NCI-H1048 (cell line): ENCODE results near the gene PTPN4.
A peak's percentile ranks its signal among the peaks of the same experiment; 100 is the strongest.
"Not testable (repeated sequence)": the region's sequence is repeated elsewhere in the genome, so short reads cannot be mapped to it uniquely, and the experiment has no call there.

Experiments used
- DNase-seq: peaks from one replicate; lab custom pipeline; 2025; lab: John Stamatoyannopoulos, UW

Gene PTPN4

GRCh38 chr2:119941981-119942513 is 182.3 kb downstream of the PTPN4 start:
- DNase-seq, result no peak

- DNase-seq, result no peak
Observed at GRCh38 chr2:119943058-119943457, 183.3 kb downstream of the PTPN4 start.

- no peak for DNase-seq
Observed at GRCh38 chr2:119947535-119947934, 187.8 kb downstream of the PTPN4 start.

GRCh38 chr2:119950966-119951365 is 191.2 kb downstream of the PTPN4 start:
- DNase-seq, result no peak

GRCh38 chr2:119958670-119959268 is 199.0 kb downstream of the PTPN4 start:
- DNase-seq, result no peak

DNA sequence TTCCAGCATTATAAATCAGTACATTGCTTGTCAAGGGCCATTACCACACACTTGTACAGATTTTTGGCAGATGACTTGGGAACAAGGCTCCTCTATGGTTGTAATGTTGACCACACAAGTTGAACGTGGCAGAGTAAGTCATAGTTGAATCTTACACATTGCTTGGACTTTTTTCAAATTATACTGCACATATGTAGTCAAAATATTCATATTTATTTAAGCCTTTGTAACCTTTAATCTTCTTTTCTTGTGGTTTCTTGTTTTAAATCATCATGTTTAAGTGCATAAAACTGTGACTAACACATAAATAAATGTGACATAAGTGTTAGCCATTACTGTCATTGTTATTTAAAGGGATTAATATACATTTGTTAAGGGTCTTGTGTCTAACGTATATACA is 201.1 kb downstream of the PTPN4 start:
- DNase-seq, result no peak

- no peak for DNase-seq
Observed at GRCh38 chr2:119981896-119982295, 222.2 kb downstream of the PTPN4 start.

DNA sequence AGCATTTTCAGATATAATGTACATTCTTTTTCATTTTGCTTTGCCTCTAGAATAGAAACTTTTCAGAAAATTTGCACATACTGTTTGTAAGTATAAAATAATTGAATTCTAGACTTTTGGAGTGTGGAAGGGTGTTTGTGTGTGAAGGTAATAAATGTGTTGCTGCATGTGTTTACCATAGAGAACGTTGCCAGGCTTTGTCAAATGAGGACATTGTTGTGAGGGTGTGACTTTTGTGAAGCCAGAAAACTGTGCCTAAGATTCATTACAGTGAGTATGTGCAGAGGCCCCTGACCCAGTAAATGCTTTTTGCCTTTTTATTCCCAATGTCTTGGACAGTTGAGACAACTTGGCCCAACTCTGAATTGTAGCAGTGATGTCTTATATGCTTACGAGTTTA is 222.8 kb downstream of the PTPN4 start:
- DNase-seq, result no peak

DNA sequence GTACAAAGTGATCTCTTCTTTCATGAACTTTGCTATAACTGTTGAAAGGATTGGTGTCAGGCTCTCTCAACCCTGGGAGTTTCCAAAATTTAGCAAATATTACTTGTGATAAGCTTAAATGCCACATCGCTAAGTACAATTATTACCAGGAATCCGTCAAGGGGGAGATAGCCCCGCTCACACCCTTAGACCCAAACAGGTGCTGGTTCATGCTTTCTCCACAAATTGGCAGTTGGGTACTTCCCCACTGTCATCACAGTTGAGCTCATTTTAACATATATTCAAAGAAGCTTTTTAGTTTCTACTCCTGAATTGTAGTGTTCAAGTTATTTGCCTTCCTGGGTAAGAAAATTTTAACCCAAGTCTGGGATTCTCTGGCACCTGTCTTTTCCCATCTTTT is 223.4 kb downstream of the PTPN4 start:
- no peak for DNase-seq

DNA sequence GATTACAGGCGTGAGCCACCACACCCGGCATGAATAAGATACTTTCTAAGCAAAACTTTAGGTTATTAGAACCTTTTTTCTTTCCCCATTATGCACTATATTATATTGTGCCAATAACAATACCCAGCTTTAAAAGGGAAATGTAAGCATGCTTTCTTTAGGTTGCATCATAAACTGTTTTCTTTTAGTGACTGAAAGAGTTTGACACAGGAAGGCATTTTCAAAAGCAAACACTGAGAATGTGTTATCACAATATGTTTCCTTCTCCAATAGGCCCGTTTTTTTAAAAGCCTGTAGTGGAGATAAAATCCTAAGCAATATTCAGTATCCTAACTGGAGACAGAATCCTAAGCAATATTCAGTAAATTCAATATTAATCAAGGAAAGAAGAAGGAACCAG is 236.4 kb downstream of the PTPN4 start:
- DNase-seq, result no peak

- DNase-seq, result not testable (repeated sequence)
Observed at GRCh38 chr2:119996896-119997891, 237.5 kb downstream of the PTPN4 start.

DNA sequence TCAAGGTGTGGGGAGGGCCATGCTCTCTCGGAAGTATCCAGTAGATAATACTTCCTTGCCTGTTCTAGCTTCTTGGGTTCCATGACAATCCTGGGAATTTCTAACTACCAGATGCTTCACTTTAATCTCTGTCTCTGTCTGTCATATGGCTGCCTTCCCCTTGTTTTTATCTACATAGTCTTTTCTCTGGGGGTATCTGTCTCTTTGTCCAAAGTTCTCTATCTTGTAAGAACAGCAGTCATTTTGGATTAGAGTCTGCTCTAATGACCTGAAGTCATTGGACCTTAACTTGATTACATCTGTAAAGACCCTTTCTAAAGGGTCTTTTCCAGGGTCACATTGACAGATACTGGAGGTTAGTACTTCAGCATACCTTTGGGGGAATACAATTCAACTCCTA is 241.7 kb downstream of the PTPN4 start:
- no peak for DNase-seq

GRCh38 chr2:120004254-120004653 is 244.5 kb downstream of the PTPN4 start:
- DNase-seq, result no peak

DNA sequence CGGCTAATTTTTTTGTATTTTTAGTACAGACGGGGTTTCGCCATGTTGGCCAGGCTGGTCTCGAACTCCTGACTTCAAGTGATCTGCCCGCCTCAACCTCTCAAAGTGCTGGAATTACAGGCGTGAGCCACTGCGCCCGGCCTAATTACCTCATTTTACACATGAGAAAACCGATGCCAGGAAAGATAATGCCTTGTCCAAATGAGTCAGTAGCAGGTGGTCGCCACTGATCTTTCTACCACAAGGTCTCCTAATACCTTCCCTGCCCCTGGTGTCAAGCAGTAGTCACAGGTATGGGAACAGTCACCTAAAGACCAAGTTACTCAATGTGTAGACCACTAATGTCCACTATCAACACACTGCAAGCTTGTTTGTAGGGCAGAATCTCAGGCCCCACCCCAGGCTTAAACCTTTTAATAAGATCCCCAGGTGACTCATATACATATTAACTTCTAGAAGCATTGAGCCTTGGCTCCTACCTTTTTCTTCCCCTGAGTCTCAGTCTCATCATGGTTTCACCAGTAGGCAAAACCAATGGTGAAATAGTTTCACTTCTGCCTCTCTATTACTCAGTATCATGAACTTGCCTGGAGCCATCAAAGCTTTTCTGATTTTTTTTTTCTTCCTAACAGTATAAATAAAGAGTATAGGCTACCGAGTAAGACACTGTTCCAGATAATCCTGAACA is 246.3 kb downstream of the PTPN4 start:
- DNase-seq, result no peak

DNA sequence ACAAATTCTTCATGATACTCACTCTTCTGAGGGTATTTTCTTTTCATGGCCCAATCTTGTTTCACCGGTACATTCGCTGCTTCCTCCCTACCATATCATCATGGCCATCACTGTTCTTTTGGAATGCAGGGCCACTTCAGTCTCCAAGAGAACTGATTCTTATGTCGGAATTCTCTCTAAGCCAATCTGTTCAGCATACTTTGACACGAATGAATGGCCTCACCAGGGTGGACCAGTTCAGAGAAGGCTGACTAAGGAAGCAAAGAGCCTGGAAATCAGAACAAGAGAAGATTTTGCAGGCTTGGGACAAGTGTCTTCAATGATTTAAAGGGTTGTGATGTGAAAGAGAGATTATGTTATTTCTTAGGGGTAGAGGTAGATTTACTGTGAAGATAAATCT is 248.1 kb downstream of the PTPN4 start:
- no peak for DNase-seq

DNA sequence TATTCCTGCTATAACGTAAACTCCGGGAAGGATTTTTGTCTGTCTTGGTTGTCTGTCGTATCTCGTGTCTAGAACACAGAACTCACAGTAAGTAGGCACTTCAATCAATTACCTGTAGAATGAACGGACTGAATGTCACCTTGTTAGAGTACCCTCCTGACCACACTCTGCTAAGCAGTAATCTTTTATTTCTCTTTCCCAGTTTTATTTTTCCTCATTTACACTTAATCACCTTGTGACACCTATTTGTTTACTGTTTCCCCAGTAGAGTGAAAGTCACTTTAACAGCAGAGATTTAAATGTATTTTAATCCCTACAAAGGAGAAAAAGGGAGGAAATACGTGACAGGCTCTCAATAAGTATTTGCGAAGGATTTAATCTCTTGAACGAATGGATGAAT is 252.6 kb downstream of the PTPN4 start:
- no peak for DNase-seq

GRCh38 chr2:120012771-120013596 is 253.3 kb downstream of the PTPN4 start, which contains the start of gene EPB41L5:
TSS of gene EPB41L5 (plus strand) at chr2:120013077. CDS start at chr2:120019085, 6,008 bp downstream.
- DNase-seq, result peak; percentile 80

GRCh38 chr2:120013597-120014223 is 254.0 kb downstream of the PTPN4 start:
- DNase-seq, result no peak

DNA sequence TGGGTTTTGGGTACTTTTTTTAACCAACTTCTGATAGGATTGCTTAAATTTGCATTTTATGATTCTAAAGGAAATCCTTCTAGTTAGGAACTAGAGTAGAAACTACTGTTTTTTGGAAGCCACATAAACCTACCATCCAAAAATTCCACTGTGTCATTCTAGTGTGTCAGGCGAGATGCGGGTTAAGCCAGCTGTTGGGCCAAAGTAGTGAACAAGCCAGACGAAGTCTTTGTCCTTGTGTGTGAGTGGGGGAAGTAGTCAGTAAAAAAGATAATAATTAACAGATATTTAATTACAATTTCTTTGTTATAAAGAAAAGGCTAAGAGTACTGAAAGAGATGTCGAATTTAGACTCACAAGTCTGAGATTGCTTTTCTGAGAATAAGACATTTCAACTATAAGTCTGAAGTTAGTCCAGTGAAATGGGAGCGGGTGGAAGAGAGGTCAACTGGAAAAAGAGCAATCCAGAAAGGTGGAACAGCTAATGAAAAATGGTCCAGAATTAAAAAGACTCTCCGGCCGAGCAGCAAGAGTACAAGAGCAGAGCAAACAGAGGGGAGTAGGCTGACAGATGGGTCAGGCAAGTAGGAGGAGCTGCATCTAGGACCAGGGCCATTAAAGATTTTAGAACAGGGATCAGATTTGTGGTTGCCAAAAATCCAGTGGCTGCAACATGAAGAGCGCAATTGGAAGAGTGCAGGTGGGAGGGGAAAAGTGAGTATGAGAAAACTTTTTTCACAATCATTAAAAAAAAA is 254.7 kb downstream of the PTPN4 start:
- DNase-seq, result no peak

GRCh38 chr2:120016800-120017199 is 257.1 kb downstream of the PTPN4 start:
- no peak for DNase-seq
